CD4-positive, alpha-beta T cell treated with Interleukin-6 for 4 hours (primary cell): ENCODE measurements around the gene MAMSTR.
"Not testable (repeated sequence)": the region's sequence is repeated elsewhere in the genome, so short reads cannot be mapped to it uniquely, and the experiment has no call there.

Experiments used
- DNase-seq: peaks from one replicate; pipeline ENCODE4 v3.0.0-alpha.2; 2020; ENCODE audit warnings: mixed read lengths

Gene MAMSTR

GRCh38 chr19:48719263-48720171 is at the start of gene MAMSTR:
Gene MAMSTR, minus strand, starts transcription at chr19:48719725. Its CDS starts 694 bp downstream, at chr19:48719031.
- no peak for DNase-seq

- DNase-seq: no peak
These were observed 49.6 kb upstream of the MAMSTR start for GRCh38 chr19:48768994-48769713.

GRCh38 chr19:48768171-48768753 is 48.7 kb upstream of the MAMSTR start:
- DNase-seq: not testable (repeated sequence)

- DNase-seq: not testable (repeated sequence)
These were observed 46.3 kb upstream of the MAMSTR start for GRCh38 chr19:48765816-48766215.

GRCh38 chr19:48760504-48761205 is 41.1 kb upstream of the MAMSTR start:
- no peak for DNase-seq

GRCh38 chr19:48757741-48758144 is 38.2 kb upstream of the MAMSTR start:
- no peak for DNase-seq

- DNase-seq: no peak
These were observed 37.7 kb upstream of the MAMSTR start for GRCh38 chr19:48757089-48757675.

- no peak for DNase-seq
These were observed 37.2 kb upstream of the MAMSTR start for GRCh38 chr19:48756686-48757085.

GRCh38 chr19:48756212-48756611 is 36.7 kb upstream of the MAMSTR start:
- DNase-seq: no peak

- no peak for DNase-seq
These were observed 36.3 kb upstream of the MAMSTR start for GRCh38 chr19:48755787-48756186.

- no peak for DNase-seq
These were observed 35.6 kb upstream of the MAMSTR start, which contains the start of gene FGF21 for GRCh38 chr19:48755084-48755641. Gene FGF21, plus strand, starts transcription at chr19:48755524. Its CDS starts 713 bp downstream, at chr19:48756237.

- DNase-seq: peak; percentile 46
These were observed 33.2 kb upstream of the MAMSTR start, which contains the start of gene FUT1 for GRCh38 chr19:48752496-48753365. Gene FUT1, minus strand, starts transcription at chr19:48752641. Its CDS starts 1,360 bp downstream, at chr19:48751281.

- peak; percentile 36 for DNase-seq
These were observed 32.4 kb upstream of the MAMSTR start for GRCh38 chr19:48751845-48752495.

GRCh38 chr19:48750771-48751504 is 31.4 kb upstream of the MAMSTR start:
- DNase-seq: no peak

GRCh38 chr19:48750351-48750750 is 30.8 kb upstream of the MAMSTR start:
- no peak for DNase-seq

- DNase-seq: no peak
These were observed 30.2 kb upstream of the MAMSTR start for GRCh38 chr19:48749571-48750198.

GRCh38 chr19:48746738-48747575 is 27.4 kb upstream of the MAMSTR start, which contains the start of gene IZUMO1:
Gene IZUMO1, minus strand, starts transcription at chr19:48746909. Its CDS starts 1,050 bp downstream, at chr19:48745859.
- DNase-seq: peak; percentile 56

GRCh38 chr19:48746110-48746509 is 26.6 kb upstream of the MAMSTR start:
- DNase-seq: no peak
